ENCODE measurements around the gene PMPCA.

The PMPCA gene

GRCh38 chr9:136374183-136374575 lies 36.3 kb upstream of the PMPCA start:
- no peak for DNase-seq

GRCh38 chr9:136375096-136375495 lies 35.4 kb upstream of the PMPCA start:
- DNase-seq: no peak

- DNase-seq: no peak
Measured at GRCh38 chr9:136376457-136376856, 34.0 kb upstream of the PMPCA start.

DNA sequence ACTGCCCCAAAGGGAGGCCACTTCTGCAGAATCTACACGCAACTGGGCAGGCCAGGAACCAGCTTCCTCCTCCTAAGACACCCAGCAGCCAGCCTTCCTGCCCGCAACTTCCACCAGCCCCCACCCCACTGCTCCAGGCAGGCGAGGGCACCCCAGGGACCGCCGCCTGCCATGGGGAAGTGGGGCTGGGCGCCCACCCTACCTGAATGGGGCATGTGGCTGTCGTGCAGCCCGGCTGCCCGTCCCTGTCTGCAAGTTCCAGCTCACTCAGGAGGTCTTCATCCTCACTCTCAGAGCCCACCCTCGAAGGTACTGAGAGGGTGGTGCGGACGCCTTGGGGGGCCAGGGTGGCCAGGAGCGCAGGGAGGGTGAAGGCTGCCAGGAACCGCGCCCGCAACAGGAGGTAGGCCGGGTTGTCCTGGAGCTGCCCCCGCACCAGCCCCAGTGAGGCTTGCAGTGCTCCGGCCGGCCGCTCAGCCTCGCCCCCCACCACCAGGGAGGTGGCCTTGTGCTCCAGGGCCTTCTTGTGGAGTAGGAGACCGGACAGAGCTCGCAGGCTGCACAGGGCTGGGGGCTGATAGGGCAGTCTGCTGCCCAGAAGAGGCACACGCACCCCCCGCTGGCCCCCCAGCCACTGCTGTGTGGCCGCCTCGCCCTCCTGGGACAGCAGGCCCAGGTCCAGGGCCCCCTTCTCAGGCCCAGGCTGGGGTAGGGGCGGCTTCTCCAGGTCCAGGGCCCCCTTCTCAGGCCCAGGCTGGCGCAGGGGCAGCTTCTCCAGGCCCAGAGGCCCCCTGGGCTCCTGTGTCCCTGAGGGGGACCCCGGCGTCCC lies 32.9 kb upstream of the PMPCA start:
- DNase-seq: no peak

DNA sequence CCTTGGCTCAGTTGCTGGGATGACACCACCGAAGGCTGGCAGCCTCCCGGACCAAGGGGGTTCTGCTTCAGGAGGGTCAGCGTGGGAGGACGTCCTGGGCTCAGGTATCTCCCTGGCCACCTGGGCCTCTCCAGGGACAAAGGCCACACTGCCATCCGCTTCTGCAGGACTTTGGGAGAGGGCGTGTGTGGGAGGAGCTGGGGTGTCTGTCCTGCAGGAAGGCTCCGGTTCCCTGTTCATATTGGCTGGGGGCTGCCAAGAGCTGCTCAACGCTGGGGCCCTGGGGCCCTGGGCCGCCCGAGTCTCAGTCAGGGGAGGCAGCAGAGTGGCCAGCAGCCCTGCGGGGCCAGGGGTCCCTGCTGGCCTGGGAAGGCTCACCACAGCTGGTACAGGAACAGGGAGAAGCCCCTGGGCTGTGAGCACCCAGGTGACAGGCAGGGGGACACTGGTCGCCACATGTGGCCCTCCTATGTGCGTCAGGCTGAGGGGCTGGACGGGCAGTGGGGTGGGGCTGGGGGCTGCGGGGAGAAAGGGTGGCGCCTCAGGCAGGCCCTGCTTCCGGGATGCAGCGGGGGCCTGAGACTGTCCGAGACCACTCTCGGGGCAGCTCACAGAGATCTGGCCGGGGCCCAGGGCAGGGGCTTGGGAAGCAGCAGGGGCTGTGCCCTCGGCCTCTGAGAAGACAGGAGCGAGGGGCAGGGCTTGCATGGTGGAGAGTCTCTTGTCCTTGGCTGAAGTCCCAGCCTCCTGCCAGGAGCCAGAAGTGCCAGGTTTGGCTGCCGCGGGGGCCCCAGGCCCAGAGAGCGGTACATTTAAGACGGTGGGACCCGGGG lies 32.1 kb upstream of the PMPCA start:
- DNase-seq: no peak

GRCh38 chr9:136379003-136379287 lies 31.5 kb upstream of the PMPCA start:
- DNase-seq: no peak

DNA sequence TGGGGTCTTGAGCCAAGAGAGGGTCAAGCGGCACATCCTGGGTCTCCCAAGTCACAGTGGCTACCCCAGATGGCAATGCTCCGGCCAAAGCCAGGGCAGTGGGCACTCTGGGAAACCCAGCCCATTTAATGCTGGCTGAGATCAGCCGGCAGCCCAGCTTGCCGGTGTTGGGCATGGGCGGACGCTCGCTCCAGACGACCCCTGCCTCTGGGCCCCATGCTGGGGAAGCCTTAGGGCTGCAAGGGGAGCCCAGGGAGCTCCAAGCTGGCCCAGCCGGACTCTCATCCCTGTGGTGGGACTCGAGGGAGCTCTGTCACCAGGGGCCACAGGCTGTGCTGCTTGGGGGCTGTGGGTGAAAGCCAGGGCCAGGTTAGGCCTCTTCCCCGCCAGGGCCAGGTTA lies 31.1 kb upstream of the PMPCA start:
- DNase-seq: no peak

- DNase-seq: no peak
Measured at GRCh38 chr9:136379891-136380290, 30.6 kb upstream of the PMPCA start.

DNA sequence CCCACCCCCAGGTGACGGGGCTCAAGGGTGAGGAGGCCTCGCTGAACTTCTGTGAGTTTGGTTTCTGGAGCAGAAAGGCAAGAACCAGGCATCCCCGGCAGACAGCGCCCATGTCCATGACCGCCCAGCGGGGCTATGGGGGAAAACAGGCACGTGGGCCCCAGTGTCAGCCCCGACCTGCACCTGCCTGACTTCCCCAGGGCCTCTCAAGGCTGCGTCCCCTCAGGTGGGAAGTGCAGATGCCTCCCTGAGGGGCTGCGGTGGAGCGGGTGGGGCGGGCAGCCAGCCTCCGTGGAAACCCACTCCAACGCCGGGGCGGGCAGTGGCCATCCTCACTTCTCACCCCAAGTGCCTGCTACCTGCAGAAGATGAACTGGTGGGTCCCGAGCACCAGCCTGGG lies 30.1 kb upstream of the PMPCA start:
- no peak for DNase-seq

- no peak for DNase-seq
Measured at GRCh38 chr9:136381311-136381710, 29.1 kb upstream of the PMPCA start.

DNA sequence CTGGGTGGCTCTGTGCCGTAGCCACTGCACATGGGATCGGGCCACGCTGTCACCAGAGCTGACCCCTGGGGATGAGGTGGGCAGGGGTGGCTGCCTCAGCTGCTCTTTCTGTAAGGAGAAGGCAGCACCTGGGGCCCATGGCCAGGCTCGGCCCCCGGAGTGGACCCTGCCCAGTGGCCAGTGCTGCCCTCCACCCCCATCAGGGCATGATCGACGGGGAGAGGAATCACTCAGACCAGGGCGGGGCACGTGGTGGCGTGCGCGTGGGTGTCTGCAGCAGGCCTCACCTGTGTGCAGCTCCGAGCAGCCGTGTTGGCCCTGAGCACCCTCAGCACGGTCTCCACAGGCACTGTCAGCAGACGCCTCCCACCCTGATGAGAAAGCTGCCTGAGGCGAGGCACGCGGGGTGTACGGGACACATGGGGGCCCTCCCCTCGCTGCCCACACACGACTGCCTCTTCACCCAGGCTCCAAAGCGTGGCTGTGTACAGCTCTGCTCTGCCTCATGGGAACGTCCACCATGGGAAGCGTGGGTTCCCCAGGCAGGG lies 28.4 kb upstream of the PMPCA start:
- no peak for DNase-seq

- DNase-seq: no peak
Measured at GRCh38 chr9:136383436-136383835, 27.0 kb upstream of the PMPCA start.

DNA sequence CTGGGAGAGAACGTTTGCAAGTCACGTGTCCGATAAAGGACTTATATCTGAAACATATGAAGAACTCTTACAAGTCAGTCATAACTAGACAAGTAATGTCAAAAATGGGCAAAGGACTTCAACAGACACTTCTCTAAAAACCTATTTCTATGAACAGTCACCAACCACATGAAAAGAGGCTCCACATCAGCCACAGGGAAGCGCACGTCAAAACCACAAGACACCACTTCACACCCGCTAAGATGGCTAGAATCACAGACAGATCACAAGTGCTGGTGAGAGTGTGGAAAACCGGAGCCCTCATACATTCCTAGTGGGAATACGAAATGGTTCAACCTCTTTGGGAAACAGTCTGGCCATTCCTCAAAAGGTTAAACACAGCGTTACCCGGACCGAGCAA lies 25.4 kb upstream of the PMPCA start:
- DNase-seq: no peak

- DNase-seq: no peak
Measured at GRCh38 chr9:136386018-136386417, 24.4 kb upstream of the PMPCA start.

- no peak for DNase-seq
Measured at GRCh38 chr9:136387217-136387616, 23.2 kb upstream of the PMPCA start.

- DNase-seq: no peak
Measured at GRCh38 chr9:136389396-136389795, 21.1 kb upstream of the PMPCA start.

DNA sequence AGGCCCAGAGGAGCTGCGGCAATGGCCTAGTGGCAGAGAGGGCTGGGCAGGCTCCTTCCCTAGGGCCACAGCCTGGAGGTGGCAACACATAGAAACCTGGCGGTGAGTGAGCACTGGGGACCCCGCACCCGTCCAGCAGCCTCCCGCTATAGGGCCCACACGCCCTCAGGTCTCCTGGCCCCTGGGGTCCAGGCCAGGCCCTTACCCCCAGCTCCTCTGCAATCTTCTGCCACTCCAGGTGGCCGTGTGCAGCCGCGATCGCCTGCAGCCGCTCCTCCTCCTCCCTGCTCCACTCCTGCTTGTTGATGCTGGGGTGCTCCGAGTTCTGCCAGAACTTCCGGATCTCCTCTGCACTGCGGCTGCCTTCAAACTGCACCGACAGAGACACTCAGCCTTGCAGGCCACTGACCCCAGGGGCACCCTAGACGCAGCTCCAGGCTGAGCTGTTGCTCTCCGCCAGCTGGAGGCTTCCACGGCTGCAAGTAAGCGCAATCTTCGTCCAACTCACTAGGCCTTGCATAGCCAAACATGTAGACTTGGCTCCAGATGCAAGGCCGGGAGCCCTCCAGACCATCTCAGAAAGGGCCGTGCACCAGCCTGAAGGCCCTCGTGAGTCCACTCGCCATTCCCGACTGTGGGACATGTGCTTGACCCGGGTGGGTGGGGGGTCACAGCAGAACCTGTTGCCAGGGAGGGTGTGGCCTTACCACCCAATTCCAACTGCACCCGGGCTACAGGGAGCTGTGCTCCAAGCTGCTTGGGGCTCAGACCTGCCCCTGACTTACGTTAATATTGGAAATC lies 18.5 kb upstream of the PMPCA start:
- no peak for DNase-seq

DNA sequence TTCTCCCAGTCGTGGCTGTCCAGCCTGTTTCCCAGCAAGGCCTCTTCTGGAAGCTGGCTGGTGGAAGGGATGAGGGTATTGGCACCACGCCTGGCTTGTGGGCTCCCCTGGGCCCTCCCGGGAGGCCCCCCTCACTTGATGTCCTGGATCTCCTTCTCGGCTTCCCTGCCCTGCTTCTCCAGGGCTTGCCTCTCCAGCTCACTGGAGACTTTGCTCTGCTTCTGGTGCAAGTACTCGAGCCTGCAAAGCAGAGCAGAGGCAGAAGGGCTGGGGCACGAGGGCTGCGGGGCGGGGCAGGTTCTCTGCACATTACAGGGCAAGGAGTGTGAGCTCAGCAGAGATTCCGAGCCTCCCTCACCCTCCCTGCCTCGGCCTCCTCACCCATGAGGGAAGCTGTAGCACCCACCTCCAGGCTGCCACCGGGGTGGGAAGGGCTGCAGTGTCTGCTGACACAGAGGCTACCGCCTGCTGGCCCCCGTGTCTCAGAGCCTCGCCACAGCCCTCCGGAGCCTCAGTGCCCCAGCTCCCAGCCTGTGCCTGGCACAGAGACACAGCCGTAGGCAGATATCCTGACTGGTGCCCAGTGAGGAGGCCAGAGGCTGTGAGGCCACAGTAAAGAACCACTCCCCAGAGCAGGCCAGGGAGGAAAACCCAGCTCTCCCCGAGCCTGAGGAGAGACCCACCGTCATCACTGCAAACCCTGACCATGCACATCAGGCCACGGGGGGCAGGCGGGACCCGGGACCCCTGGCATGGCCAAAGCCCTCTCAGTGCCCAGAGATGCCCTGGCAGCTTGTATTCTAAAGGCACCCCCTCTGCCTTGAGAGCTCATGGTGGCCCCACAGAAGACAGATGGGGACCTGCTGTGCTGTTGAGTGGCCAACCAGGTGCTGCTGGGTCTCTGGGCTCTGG lies 17.7 kb upstream of the PMPCA start:
- DNase-seq: no peak

DNA sequence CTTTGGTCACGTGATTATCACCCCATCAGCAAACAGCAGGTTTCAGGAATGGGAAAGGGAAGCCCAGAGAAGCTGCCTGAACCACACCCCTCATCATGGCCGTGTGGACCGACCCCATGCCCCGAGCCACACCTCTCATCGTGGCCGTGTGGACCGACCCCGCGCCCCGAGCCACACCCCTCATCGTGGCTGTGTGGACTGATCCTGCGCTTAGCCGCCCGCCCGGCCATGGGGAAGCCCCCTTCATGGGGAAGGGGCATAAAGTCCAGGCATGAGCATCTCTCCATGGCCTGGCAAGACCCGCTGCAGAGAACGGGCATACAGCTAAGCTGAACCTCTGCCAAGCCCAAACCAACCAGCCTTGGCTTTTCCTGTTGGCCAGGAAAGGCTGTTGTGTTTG lies 16.9 kb upstream of the PMPCA start:
- DNase-seq: no peak

DNA sequence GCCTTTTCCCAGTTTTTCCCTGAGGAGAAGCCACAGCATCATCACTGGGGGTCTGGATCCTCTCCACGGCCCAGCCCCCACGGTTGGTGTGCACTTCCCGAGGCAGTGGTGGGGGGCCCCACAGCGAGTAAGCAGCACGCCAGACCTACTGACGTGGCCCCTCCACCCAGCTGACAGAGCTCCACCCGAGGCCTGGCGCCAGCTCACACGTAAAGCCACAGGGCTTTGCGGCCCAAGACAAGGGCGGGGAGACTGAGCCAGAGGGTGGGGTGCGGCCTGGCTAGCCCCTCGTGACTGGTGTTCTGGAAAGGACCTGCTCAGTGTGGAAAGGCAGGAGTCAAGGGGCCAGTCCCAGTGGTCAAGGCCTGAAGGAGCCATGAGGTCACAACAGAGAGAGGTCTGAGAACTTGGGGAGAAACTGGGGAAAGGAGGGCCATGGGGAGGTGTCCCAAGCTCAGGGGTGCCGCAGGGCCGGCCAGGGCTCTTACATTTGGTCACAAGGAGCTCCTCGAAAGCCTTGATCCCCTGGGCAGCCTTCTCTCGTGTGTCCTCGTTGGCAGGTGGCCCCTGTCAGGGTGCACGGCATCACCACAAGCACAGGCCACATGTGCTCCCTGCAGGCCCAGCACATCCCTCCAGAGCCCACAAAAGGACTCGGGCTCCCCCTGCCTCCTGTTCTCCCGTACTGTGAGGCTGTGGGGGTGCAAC lies 16.0 kb upstream of the PMPCA start:
- no peak for DNase-seq

DNA sequence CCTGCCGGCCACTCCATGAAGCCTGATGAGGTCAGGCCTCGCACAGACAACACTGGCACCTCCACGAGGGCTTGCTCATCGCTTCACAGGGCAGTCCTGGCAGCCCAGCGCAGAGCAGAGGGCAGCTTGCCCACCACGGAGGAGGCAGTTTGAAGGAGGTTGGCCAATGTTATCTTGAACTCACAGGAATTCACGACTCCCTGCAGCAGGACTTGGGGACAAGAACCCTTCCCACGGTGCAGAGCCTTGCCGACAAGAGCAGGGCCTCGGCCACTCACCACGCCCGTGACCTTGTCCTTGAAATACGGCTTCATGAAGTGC lies 15.5 kb upstream of the PMPCA start:
- no peak for DNase-seq
